ENCODE measurements around the gene TMEM161A. TPM values are rescaled to one million over a fixed set of nuclear protein-coding genes. Genes with fewer than 3 reads are reported as not detected.
A peak's percentile ranks its signal among the peaks of the same experiment; 100 is the strongest.
"Not testable (repeated sequence)": the region's sequence is repeated elsewhere in the genome, so short reads cannot be mapped to it uniquely, and the experiment has no call there.

TMEM161A gene
- total RNA-seq, 1 donor from 2014 or later = 11.3 TPM

- DNase-seq (ENCODE audit: low read depth in 2 of 2) = no peak
These were observed 15.4 kb downstream of the TMEM161A start for GRCh38 chr19:19122902-19123301.

- DNase-seq (ENCODE audit: low read depth in 2 of 2) = no peak
These were observed 16.9 kb downstream of the TMEM161A start for GRCh38 chr19:19121371-19121770.

DNA sequence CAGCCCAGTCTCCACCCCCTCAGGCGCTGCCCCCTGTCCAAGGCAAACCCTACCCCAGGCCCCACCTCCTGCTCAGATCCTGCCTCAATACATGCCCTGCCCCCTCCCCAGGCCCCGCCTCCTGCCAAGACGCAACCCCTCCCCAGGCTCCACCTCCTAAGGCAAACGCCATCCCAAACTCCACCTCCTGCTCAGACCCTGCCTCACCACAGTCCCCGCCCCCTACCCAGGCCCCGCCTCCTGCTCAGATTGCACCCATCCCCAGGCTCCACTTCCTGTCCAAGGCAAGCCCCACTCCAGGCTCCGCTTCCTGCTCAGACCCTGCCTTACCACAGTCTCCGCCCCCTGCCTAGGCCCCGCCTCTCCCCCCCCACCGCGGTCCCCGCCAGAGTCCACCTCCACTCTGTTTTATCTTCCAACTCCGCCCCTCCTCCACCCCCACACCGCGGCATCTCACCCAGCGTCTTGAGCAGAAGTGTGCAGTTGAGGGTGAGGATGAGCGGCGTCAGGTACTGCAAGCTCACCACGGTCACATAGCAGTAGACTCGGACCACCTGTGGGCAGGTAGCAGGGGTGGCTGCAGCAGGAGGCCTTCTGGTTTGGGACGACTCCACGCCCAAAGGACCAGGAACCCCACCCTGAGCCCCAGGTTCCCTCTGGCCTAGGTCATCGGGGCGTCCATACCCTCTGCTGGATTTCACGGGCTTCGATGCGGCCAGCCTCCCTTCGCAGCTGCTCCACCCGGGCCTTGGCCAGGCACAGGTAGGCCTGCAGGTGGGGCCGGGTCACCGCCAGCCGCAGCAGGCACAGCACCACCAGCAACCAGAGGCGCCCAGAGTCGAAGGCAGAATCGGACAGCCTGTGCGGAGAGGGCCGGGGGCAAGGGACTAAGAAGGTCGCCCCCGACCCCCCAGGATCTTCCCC is 17.7 kb downstream of the TMEM161A start:
- DNase-seq (ENCODE audit: low read depth in 2 of 2) = peak in 1 of 2 donors; percentile 36

GRCh38 chr19:19119325-19120237 is 18.7 kb downstream of the TMEM161A start:
- no peak for DNase-seq (ENCODE audit: low read depth in 2 of 2)

DNA sequence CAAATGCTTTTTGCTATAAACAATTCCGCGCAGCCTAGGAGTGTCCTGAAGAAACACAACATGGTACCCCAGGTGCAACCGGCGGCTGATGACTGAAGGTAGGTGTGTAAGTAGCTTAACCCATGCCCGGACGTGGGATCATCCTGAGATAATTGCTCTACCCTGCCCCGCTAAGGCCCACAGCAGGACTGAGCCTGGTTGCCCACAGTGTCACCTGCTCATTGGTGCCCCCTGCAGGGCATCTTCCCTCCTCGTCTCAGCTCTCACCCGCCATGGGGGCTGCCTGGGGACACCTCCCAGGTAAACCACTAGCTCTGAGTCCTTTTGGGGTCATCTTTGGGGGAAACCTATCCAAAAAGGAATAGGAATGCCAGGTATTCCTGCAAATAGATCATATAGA is 22.3 kb downstream of the TMEM161A start:
- DNase-seq (ENCODE audit: low read depth in 2 of 2) = peak in 1 of 2 donors; percentile 45

- no peak for DNase-seq (ENCODE audit: low read depth in 2 of 2)
These were observed 25.1 kb downstream of the TMEM161A start for GRCh38 chr19:19113040-19113626.

DNA sequence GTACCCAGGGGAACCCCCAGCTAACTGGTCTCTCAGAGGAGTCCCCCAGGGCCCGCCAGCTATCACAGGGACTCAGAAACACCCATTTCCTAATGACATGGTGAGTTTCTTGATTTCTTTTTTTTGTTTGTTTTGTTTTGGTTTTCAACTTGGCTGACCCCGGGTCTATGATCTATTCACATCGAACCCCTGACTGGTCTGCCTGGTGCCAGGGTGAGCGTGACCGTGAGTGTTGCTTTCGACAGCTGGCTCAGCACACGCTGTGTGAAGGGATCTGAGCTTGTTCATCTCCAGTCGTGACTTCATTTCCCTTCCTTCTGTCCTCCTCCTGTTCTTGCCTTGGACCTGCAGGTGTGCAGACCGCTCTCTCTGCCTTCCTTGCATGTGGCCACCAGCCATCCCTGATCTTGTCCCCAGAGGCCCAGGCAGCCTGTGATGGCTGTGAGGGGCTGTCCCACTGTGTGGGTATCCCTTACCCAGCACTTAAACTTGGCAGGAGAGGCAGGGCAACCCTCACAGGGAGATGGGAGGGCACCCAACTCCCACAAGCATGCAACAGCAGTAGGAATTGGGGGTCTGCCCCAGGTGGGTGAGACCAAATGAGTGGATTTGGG is 26.2 kb downstream of the TMEM161A start:
- no peak for DNase-seq (ENCODE audit: low read depth in 2 of 2)

- no peak for DNase-seq (ENCODE audit: low read depth in 2 of 2)
These were observed 27.0 kb downstream of the TMEM161A start for GRCh38 chr19:19111136-19111835.

GRCh38 chr19:19110410-19111135 is 27.7 kb downstream of the TMEM161A start:
- DNase-seq (ENCODE audit: low read depth in 2 of 2) = peak in 1 of 2 donors; percentile 45

DNA sequence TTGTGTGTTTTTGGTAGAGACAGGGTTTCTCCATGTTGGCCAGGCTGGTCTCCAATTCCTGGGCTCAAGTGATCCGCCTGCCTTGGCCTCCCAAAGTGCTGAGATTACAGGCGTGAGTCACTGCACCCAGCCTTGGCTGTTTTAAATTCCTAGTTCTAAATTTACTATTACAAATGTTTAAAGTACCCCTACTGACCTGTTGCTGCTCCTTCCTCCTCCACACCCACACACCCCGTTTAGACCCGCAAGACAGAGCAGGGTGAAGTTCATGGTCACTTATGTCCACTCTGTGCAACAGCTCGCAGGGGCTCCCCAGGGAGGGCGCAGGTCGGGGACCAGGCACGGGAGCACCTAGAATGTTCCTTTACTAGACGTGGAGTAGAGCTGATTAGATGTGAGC is 28.7 kb downstream of the TMEM161A start:
- DNase-seq (ENCODE audit: low read depth in 2 of 2) = no peak

GRCh38 chr19:19107654-19108053 is 30.6 kb downstream of the TMEM161A start:
- DNase-seq (ENCODE audit: low read depth in 2 of 2) = no peak

GRCh38 chr19:19106938-19107337 is 31.3 kb downstream of the TMEM161A start:
- DNase-seq (ENCODE audit: low read depth in 2 of 2) = not testable (repeated sequence)

DNA sequence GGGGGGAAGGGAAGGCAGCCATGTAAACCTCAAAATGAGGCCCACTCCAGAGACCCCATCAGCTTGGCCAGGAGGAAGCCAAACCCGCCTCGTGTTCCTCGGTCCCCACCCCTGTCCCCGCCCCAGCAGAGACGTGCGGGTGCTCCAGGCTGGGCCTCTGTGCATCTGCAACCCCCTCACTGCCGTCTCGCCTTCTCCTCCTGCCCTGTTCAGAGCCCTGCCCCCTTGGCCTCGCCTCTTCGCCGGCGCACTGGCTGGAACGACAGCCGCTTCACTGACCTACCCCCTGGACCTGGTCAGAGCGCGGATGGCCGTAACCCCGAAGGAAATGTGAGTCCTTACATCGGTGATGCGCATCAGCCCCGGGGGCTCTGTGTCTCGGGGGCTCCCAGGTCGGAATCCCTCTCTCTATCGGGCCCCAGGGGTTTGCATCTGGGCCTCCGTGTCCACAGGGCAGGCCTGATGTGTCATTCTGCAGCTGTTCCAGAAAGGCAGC is 32.2 kb downstream of the TMEM161A start:
- DNase-seq (ENCODE audit: low read depth in 2 of 2) = no peak

DNA sequence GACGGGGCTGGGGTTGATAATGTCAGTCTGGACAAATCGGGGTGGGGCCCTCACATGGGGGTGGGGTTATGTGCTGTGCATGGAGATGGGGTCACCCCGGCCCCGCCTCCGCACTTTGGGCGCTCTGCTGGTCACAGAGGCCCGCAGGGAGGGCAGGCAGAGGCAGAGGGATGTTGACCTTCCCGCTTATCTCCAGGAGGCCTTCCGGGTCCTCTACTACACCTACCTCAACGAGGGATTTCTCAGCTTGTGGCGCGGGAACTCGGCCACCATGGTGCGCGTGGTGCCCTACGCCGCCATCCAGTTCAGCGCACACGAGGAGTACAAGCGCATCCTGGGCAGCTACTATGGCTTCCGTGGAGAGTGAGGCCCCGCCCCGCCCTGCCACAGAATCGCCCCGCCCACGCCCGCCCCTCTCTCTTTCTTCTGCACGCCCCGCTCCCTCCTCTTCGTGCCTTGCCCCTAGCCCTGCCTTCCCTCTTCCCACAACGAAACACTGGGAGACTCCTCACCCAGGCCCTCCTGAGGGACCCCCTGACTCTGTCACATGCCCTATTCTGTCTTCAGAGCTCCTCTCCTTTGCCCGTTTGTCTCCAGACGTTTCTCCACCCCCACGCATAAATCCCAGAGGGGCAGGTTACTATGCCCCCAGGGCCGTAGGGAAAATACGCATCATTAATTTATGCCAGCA is 32.8 kb downstream of the TMEM161A start:
- peak in 1 of 2 donors; percentile 45 for DNase-seq (ENCODE audit: low read depth in 2 of 2)

- DNase-seq (ENCODE audit: low read depth in 2 of 2) = no peak
These were observed 35.1 kb downstream of the TMEM161A start for GRCh38 chr19:19103167-19103566.

- not testable (repeated sequence) for DNase-seq (ENCODE audit: low read depth in 2 of 2)
These were observed 35.7 kb downstream of the TMEM161A start for GRCh38 chr19:19102566-19102965.

GRCh38 chr19:19101540-19101939 is 36.7 kb downstream of the TMEM161A start:
- DNase-seq (ENCODE audit: low read depth in 2 of 2) = no peak

DNA sequence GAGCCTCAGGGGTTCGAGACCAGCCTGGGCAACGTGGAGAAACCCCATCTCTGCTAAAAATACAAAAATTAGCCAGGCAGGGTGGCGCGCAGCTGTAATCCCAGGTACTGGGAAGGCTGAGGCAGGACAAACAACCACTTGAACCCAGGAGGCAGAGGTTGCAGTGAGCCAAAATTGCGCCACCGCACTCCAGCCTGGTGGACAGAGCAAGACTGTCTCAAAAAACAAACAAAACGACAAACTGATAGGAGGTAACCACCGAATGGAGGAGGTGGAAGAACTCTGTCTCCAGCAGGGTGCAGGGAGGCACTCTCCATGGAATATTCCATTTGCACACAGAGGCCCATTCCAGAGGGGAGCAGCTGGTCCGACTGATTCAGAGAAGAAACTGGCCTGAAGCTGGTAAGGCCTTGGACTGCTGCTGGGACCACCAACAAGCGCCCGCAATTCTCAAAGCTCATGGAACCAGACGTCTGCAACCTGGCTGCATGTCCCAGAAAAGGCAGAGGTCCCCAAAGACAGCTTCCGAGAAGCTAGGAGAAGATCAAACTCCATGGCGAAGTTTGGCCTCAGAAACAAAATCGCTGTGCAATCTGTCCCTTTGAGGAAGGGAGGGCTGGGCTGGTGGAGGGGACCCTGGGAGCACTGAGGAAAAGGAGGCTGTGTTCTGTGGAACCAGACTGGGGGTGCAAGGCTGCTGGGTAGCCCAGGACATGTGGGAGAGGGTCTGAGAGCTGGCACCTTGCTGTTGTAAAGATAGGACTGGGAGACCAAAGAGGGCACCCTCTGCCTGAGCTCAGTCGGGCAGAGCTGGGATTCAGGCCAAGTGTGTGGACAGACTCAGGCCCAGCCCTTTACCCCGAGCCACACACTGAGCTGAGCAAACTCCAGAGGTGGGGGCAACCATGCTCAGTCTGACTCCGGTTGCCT is 39.3 kb downstream of the TMEM161A start:
- DNase-seq (ENCODE audit: low read depth in 2 of 2) = no peak
